DOHH2 (cell line): ENCODE data around the gene XCL1.

ENCODE experiments used
- CTCF ChIP-seq: fragments of 200-600 bp; sonication (generic); IDR thresholded peaks from one replicate; pipeline ENCODE4 v1.5.1; 2014; ENCODE audit warnings: antibody characterized with exemption, mild to moderate bottlenecking, low read depth, low read length; ENCODE audit not compliant: poor library complexity, severe bottlenecking
- EZH2phosphoT487 ChIP-seq: fragments of 200-600 bp; sonication (generic); IDR thresholded peaks from 2 replicates; pipeline ENCODE4 v1.6.1; 2017; ENCODE audit warnings: borderline replicate concordance, mild to moderate bottlenecking, antibody characterized with exemption, low read length, moderate library complexity, mixed read lengths

GRCh38 chr1:168628807-168629206 lies 52.4 kb downstream of the XCL1 start:
- TF ChIP-seq CTCF (no peak), EZH2phosphoT487 (no peak)
